Neural cell (in vitro differentiated cells): ENCODE results near the gene CLHC1. TPM values are rescaled to one million over a fixed set of nuclear protein-coding genes. Genes with fewer than 3 reads are reported as not detected.

Experiments
- H2AFZ ChIP-seq: fragments of 200-600, 300-800 bp; sonication (generic), shearing (Covaris generic); 2 replicates; pipeline ENCODE4 v1.6.0; 2014; ENCODE audit warnings: low read depth, mild to moderate bottlenecking, antibody characterized with exemption, low read length, moderate library complexity
- H3F3A ChIP-seq: fragments of 200-600 bp; shearing (Covaris generic); 2 replicates; pipeline ENCODE4 v1.6.1; 2016; ENCODE audit warnings: mild to moderate bottlenecking, moderate library complexity, mixed read lengths, antibody characterized with exemption, low read length; ENCODE audit not compliant: insufficient read depth, poor library complexity, severe bottlenecking
- H3K27ac ChIP-seq: fragments of 200-600, 300-800 bp; sonication (generic), shearing (Covaris generic); 2 replicates; pipeline ENCODE4 v1.5.1; 2014; ENCODE audit warnings: mild to moderate bottlenecking, low read length, moderate library complexity
- H3K27me3 ChIP-seq: fragments of 300-800, 200-600 bp; sonication (generic), shearing (Covaris generic); 2 replicates; pipeline ENCODE4 v1.6.0; 2014; ENCODE audit warnings: mild to moderate bottlenecking, low read depth, low read length, moderate library complexity; ENCODE audit not compliant: insufficient read depth
- H3K36me3 ChIP-seq: fragments of 300-800, 200-600 bp; sonication (generic), shearing (Covaris generic); 2 replicates; pipeline ENCODE4 v1.5.1; 2014; ENCODE audit warnings: mild to moderate bottlenecking, antibody characterized with exemption, low read length, moderate library complexity; ENCODE audit not compliant: insufficient read depth
- H3K4me2 ChIP-seq: fragments of 300-800, 200-600 bp; sonication (generic), shearing (Covaris generic); 2 replicates; pipeline ENCODE4 v1.6.0; 2014; ENCODE audit warnings: mild to moderate bottlenecking, low read length
- H3K4me3 ChIP-seq: fragments of 300-800, 200-600 bp; sonication (generic), shearing (Covaris generic); 2 replicates; pipeline ENCODE4 v1.5.1; 2014; ENCODE audit warnings: mild to moderate bottlenecking, low read length, moderate library complexity
- H3K79me2 ChIP-seq: fragments of 200-600 bp; shearing (Covaris generic); replicated peaks from 2 replicates; pipeline ENCODE4 v1.6.0; 2014; ENCODE audit warnings: mild to moderate bottlenecking, low read length, moderate library complexity; ENCODE audit not compliant: insufficient read depth
- H3K9ac ChIP-seq: fragments of 300-800, 200-600 bp; sonication (generic), shearing (Covaris generic); 2 replicates; pipeline ENCODE4 v1.6.1; 2016; ENCODE audit warnings: mild to moderate bottlenecking, low read length, mixed read lengths
- H3K9me2 ChIP-seq: fragments of 200-600 bp; shearing (Covaris generic); 2 replicates; pipeline ENCODE4 v1.6.1; 2016; ENCODE audit warnings: mild to moderate bottlenecking, low read length, mixed read lengths; ENCODE audit not compliant: insufficient read depth
- H3K9me3 ChIP-seq: fragments of 200-600, 300-800 bp; sonication (generic), shearing (Covaris generic); 2 replicates; pipeline ENCODE4 v1.6.1; 2016; ENCODE audit warnings: mild to moderate bottlenecking, mixed run types, low read length, moderate library complexity, mixed read lengths
- H4K20me1 ChIP-seq: fragments of 200-600 bp; shearing (Covaris generic); 2 replicates; pipeline ENCODE4 v1.6.1; 2016; ENCODE audit warnings: mild to moderate bottlenecking, mixed run types; ENCODE audit not compliant: insufficient read depth
- EP300 ChIP-seq: fragments of 450-650 bp; conservative IDR thresholded peaks from 2 replicates; pipeline ENCODE4 v1.6.1; 2014; ENCODE audit warnings: antibody characterized with exemption, mild to moderate bottlenecking, moderate library complexity; ENCODE audit not compliant: poor library complexity, severe bottlenecking
- EZH2 ChIP-seq: fragments of 200-600, 300-800 bp; shearing (Covaris generic), sonication (generic); IDR thresholded peaks from 2 replicates; pipeline ENCODE4 v1.6.1; 2014; ENCODE audit warnings: antibody characterized with exemption, low read length, borderline replicate concordance, mild to moderate bottlenecking; ENCODE audit not compliant: insufficient read depth, poor library complexity, severe bottlenecking
- MXI1 ChIP-seq: fragments of 450-650 bp; conservative IDR thresholded peaks from 2 replicates; pipeline ENCODE4 v1.6.1; 2014; ENCODE audit warnings: antibody characterized with exemption, mild to moderate bottlenecking; ENCODE audit not compliant: poor library complexity, severe bottlenecking
- POLR2AphosphoS5 ChIP-seq: IDR thresholded peaks from 2 replicates; pipeline ENCODE4 v1.6.1; 2012
- RAD21 ChIP-seq: fragments of 450-650 bp; conservative IDR thresholded peaks from 2 replicates; pipeline ENCODE4 v1.6.1; 2014; ENCODE audit warnings: antibody characterized with exemption, mild to moderate bottlenecking, moderate library complexity
- REST ChIP-seq: IDR thresholded peaks from 2 replicates; pipeline ENCODE4 v1.6.1; 2012; ENCODE audit warnings: borderline replicate concordance
- SMC3 ChIP-seq: fragments of 450-650 bp; conservative IDR thresholded peaks from 2 replicates; pipeline ENCODE4 v1.6.1; 2014; ENCODE audit warnings: antibody characterized with exemption, mild to moderate bottlenecking, moderate library complexity; ENCODE audit not compliant: poor library complexity
- TAF1 ChIP-seq: IDR thresholded peaks from 2 replicates; pipeline ENCODE4 v1.6.1; 2012; ENCODE audit warnings: low read depth
- polyA plus RNA-seq: library from polyadenylated mRNA; depleted of rRNA; stranded (reverse); fragments of >200 nt; gene quantifications from 2 replicates; pipeline ENCODE4 v1.2.3, GENCODE V29; 2014
- TF ChIP-seq, protein P1 (sequence below): fragments of 450-650 bp; IDR thresholded peaks from 2 replicates; pipeline ENCODE4 v1.5.1; 2014; ENCODE audit warnings: antibody characterized with exemption, mild to moderate bottlenecking, moderate library complexity; ENCODE audit not compliant: poor library complexity, severe bottlenecking

CLHC1 gene
- polyA plus RNA-seq, 1 donor from 2014 or later, result 43.6 TPM

GRCh38 chr2:55141572-55142413 is 90.3 kb downstream of the CLHC1 start:
- Histone ChIP-seq H3K9ac (no peak overlapping the region), H3K27me3 (no peaks in the 10 kb centered on the region), H3K9me3 (no peaks in the 10 kb centered on the region), H3K27ac (no peak overlapping the region), H3K9me2 (no peaks in the 10 kb centered on the region), H4K20me1 (no peaks in the 10 kb centered on the region), H3F3A (no peaks in the 10 kb centered on the region), H3K4me2 (no peak overlapping the region), H2AFZ (no peak overlapping the region), H3K79me2 (no peaks in the 10 kb centered on the region), H3K36me3 (no peaks in the 10 kb centered on the region), H3K4me3 (no peak overlapping the region)
- TF ChIP-seq TAF1 (no peak), POLR2AphosphoS5 (no peak), REST (no peak)

- no peaks in the 10 kb centered on the region for H3K9me3 ChIP-seq
- H3K9ac ChIP-seq, result no peak overlapping the region
- no peak overlapping the region for H3K4me3 ChIP-seq
- no peaks in the 10 kb centered on the region for H4K20me1 ChIP-seq
- H3K36me3 ChIP-seq, result no peaks in the 10 kb centered on the region
- no peaks in the 10 kb centered on the region for H3K9me2 ChIP-seq
- H3K27me3 ChIP-seq, result no peaks in the 10 kb centered on the region
- no peak overlapping the region for H3K4me2 ChIP-seq
- H3F3A ChIP-seq, result no peaks in the 10 kb centered on the region
- no peak overlapping the region for H2AFZ ChIP-seq
- H3K79me2 ChIP-seq, result no peaks in the 10 kb centered on the region
- H3K27ac ChIP-seq, result no peak overlapping the region
- TF ChIP-seq POLR2AphosphoS5, result no peak
- TF ChIP-seq EZH2, result no peak
- TF ChIP-seq RAD21, result no peak
- TF ChIP-seq MXI1, result no peak
- TF ChIP-seq, protein P1, sequence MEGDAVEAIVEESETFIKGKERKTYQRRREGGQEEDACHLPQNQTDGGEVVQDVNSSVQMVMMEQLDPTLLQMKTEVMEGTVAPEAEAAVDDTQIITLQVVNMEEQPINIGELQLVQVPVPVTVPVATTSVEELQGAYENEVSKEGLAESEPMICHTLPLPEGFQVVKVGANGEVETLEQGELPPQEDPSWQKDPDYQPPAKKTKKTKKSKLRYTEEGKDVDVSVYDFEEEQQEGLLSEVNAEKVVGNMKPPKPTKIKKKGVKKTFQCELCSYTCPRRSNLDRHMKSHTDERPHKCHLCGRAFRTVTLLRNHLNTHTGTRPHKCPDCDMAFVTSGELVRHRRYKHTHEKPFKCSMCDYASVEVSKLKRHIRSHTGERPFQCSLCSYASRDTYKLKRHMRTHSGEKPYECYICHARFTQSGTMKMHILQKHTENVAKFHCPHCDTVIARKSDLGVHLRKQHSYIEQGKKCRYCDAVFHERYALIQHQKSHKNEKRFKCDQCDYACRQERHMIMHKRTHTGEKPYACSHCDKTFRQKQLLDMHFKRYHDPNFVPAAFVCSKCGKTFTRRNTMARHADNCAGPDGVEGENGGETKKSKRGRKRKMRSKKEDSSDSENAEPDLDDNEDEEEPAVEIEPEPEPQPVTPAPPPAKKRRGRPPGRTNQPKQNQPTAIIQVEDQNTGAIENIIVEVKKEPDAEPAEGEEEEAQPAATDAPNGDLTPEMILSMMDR, result no peak
- TF ChIP-seq TAF1, result no peak
- no peak for TF ChIP-seq SMC3
- TF ChIP-seq EP300, result no peak
- no peak for TF ChIP-seq REST
Observed at GRCh38 chr2:55140316-55141219, 91.5 kb downstream of the CLHC1 start.
